ENCODE results near the gene NUP133. TPM values are rescaled to one million over a fixed set of nuclear protein-coding genes. Genes with fewer than 3 reads are reported as not detected.

NUP133 gene
- total and polyA plus RNA-seq, 10 of the 15 experiments (the other 5 are each of a cell fraction or from before 2014, with no cell fraction given): 10.9 to 45.4 (median 29.2) TPM

GRCh38 chr1:229482511-229482910 is 25.6 kb downstream of the NUP133 start:
- in situ Hi-C loops (cut with MboI): loop anchor here (5.0 kb wide), 1 partner anchor 225 kb away; no protein-coding TSS in a partner anchor
- no peak for TF ChIP-seq POLR2AphosphoS5 (IDR thresholded peaks at IDR 0.05; ENCODE audit: low read length)
- TF ChIP-seq NRF1 (conservative IDR thresholded peaks at IDR 0.05; ENCODE audit: low read depth, low read length): no peak
- no peak for TF ChIP-seq SRF (IDR thresholded peaks at IDR 0.05; ENCODE audit: low read depth in 2 of 2, low read length in 2 of 2)
- no peak for TF ChIP-seq NFYA (IDR thresholded peaks at IDR 0.05; ENCODE audit: borderline replicate concordance, low read depth, low read length)
- no peak for TF ChIP-seq BACH1 (IDR thresholded peaks at IDR 0.05; ENCODE audit: borderline replicate concordance)
- no peak for TF ChIP-seq SMAD5 (IDR thresholded peaks at IDR 0.05; ENCODE audit: low read depth)
- no peak for TF ChIP-seq SUZ12 (IDR thresholded peaks at IDR 0.05; ENCODE audit: unreplicated experiment)
- TF ChIP-seq ELK1 (IDR thresholded peaks at IDR 0.05; ENCODE audit: low read depth, low read length): no peak
- no peak for TF ChIP-seq RCOR1 (conservative IDR thresholded peaks at IDR 0.05; ENCODE audit: low read depth, low read length)
- no peak for TF ChIP-seq MTA2 (IDR thresholded peaks at IDR 0.05; ENCODE audit: low read depth)
- no peak for TF ChIP-seq CEBPZ (IDR thresholded peaks at IDR 0.05; ENCODE audit: low read depth, low read length)
- TF ChIP-seq SIX5 (IDR thresholded peaks at IDR 0.05; ENCODE audit: low read depth, low read length, severe bottlenecking): no peak
- no peak for TF ChIP-seq KAT2A (conservative IDR thresholded peaks at IDR 0.05; ENCODE audit: control insufficient read depth, low read depth, low read length)
- TF ChIP-seq TBL1XR1 (IDR thresholded peaks at IDR 0.05; ENCODE audit: low read depth, low read length): no peak
- TF ChIP-seq ZZZ3 (IDR thresholded peaks at IDR 0.05; ENCODE audit: control insufficient read depth, insufficient read length, low read depth): no peak
- no peak for TF ChIP-seq CREB1 (IDR thresholded peaks at IDR 0.05; ENCODE audit: low read depth)
- no peak for TF ChIP-seq RB1 (IDR thresholded peaks at IDR 0.05; ENCODE audit: borderline replicate concordance)
- TF ChIP-seq CHD4 (IDR thresholded peaks at IDR 0.05): no peak
- peaks cover 31% of the 10 kb centered on the region for H3K4me1 ChIP-seq (ENCODE audit: control insufficient read depth, insufficient read depth, low read length)
- H3K9me3 ChIP-seq (replicated peaks; ENCODE audit: control insufficient read depth, insufficient read depth, low read length): no peaks in the 10 kb centered on the region
- no peaks in the 10 kb centered on the region; the same call in 1 of the 2 replicates for H3K79me2 ChIP-seq (ENCODE audit: control insufficient read depth, insufficient read depth, low read length)
- ChIA-PET POLR2A (interaction anchor here (0.6 to 1.0 kb wide), 2 partner anchors 27 to 158 kb away, joined by 3 to 5 read pairs; no protein-coding TSS in a partner anchor), RAD21 (ENCODE audit: unreplicated experiment) (interaction anchor here (0.5 to 6.5 kb wide), 11 partner anchors 11 to 1585 kb away, joined by 3 to 77 read pairs (median 4); partner anchors contain the start of gene ABCB10), SMC1A (ENCODE audit: uncharacterized antibody, unreplicated experiment) (interaction anchor here (0.6 to 5.4 kb wide), 18 partner anchors 9 to 254 kb away, joined by 3 to 121 read pairs (median 4); no protein-coding TSS in a partner anchor), CTCF (interaction anchor here (0.5 to 7.0 kb wide), 37 partner anchors 9 to 982 kb away, joined by 3 to 214 read pairs (median 4); partner anchors contain the start of genes ABCB10 and NUP133)
- no peak overlapping the region for H3K4me3 ChIP-seq
- no peaks in the 10 kb centered on the region for H4K20me1 ChIP-seq (ENCODE audit: control insufficient read depth, insufficient read depth)
- no peak overlapping the region for H3K4me2 ChIP-seq (ENCODE audit: control insufficient read depth, insufficient read depth)
- no TSS peak for BruUV-seq (replicated peaks)
- FAIRE-seq (no peak), ATAC-seq (no peak), DNase-seq (ENCODE audit: low read depth, low spot score) (no peak)
- H2AFZ ChIP-seq (ENCODE audit: control insufficient read depth, low read depth, low read length): no peak overlapping the region
- H3K27me3 ChIP-seq (replicated peaks in 1 of 2; ENCODE audit: control insufficient read depth in 2 of 2, insufficient read depth in 2 of 2, low read length in 1 of 2): no peaks in the 10 kb centered on the region
- no peak overlapping the region for H3K9ac ChIP-seq (ENCODE audit: control insufficient read depth, insufficient read depth, low read length)
- 99% methylated on average over 5 of the region's 5 CpGs for WGBS (ENCODE audit: insufficient coverage, insufficient replicate concordance, low lambda C conversion rate, missing lambda C conversion rate)
- H3K36me3 ChIP-seq (ENCODE audit: control insufficient read depth in 2 of 2, insufficient read depth in 2 of 2, low read length in 1 of 2): peaks cover 4 to 11% of the 10 kb centered on the region in 2 experiments
- H3K27ac ChIP-seq (ENCODE audit: control insufficient read depth, insufficient read depth): no peak overlapping the region
- intact Hi-C loops (cut with micrococcal nuclease; ENCODE audit: unreplicated experiment): loop anchor here (1.0 kb wide), 1 partner anchor 224 kb away; no protein-coding TSS in a partner anchor
